GM18517 (cell line): ENCODE data around the gene SNPH.
"Not testable (repeated sequence)": the region's sequence is repeated elsewhere in the genome, so short reads cannot be mapped to it uniquely, and the experiment has no call there.

Experiments
- ATAC-seq: cut with Tn5 transposase; IDR thresholded peaks from one replicate; pipeline ENCODE4 v1.9.1; 2021; ENCODE audit warnings: mild to moderate bottlenecking, moderate library complexity; ENCODE audit not compliant: unreplicated experiment

Gene SNPH

GRCh38 chr20:1266167-1266973, at the start of gene SNPH:
Gene SNPH (plus strand): TSS chr20:1266294. CDS start chr20:1296240, 29,946 bp downstream.
- ATAC-seq, result no peak

- not testable (repeated sequence) for ATAC-seq
Observed at GRCh38 chr20:1216527-1217427, 49.3 kb upstream of the SNPH start.

- ATAC-seq, result not testable (repeated sequence)
Observed at GRCh38 chr20:1222750-1223149, 43.3 kb upstream of the SNPH start.

- ATAC-seq, result no peak
Observed at GRCh38 chr20:1224205-1224890, 41.7 kb upstream of the SNPH start.

GRCh38 chr20:1225263-1225782, 40.8 kb upstream of the SNPH start:
- ATAC-seq, result no peak

GRCh38 chr20:1225783-1226654, 40.1 kb upstream of the SNPH start, which contains the start of gene RAD21L1:
Gene RAD21L1 (plus strand): TSS chr20:1226044. CDS start chr20:1228454, 2,410 bp downstream.
- no peak for ATAC-seq

- no peak for ATAC-seq
Observed at GRCh38 chr20:1229541-1229940, 36.6 kb upstream of the SNPH start.

- ATAC-seq, result peak; percentile 48
Observed at GRCh38 chr20:1232286-1233111, 33.6 kb upstream of the SNPH start.

- ATAC-seq, result no peak
Observed at GRCh38 chr20:1240549-1240948, 25.5 kb upstream of the SNPH start.

GRCh38 chr20:1241456-1241855, 24.6 kb upstream of the SNPH start:
- no peak for ATAC-seq

GRCh38 chr20:1242099-1242498, 24.0 kb upstream of the SNPH start:
- no peak for ATAC-seq

GRCh38 chr20:1242530-1242929, 23.6 kb upstream of the SNPH start:
- no peak for ATAC-seq

GRCh38 chr20:1245578-1245977, 20.5 kb upstream of the SNPH start:
- ATAC-seq, result no peak

- ATAC-seq, result no peak
Observed at GRCh38 chr20:1247689-1248088, 18.4 kb upstream of the SNPH start.

GRCh38 chr20:1250282-1250681, 15.8 kb upstream of the SNPH start:
- not testable (repeated sequence) for ATAC-seq

GRCh38 chr20:1252416-1252815, 13.7 kb upstream of the SNPH start:
- ATAC-seq, result no peak

- no peak for ATAC-seq
Observed at GRCh38 chr20:1254254-1254653, 11.8 kb upstream of the SNPH start.

- ATAC-seq, result no peak
Observed at GRCh38 chr20:1255675-1256074, 10.4 kb upstream of the SNPH start.

- no peak for ATAC-seq
Observed at GRCh38 chr20:1263853-1264252, 2.2 kb upstream of the SNPH start.
